Cardiac septum (tissue), 1 donor: ENCODE measurements around the gene LTBP2. TPM values are rescaled to one million over a fixed set of nuclear protein-coding genes. Genes with fewer than 3 reads are reported as not detected.

Experiments
- DNase-seq: peaks from one replicate; pipeline ENCODE4 v3.0.0-alpha.2; 2020; ENCODE audit warnings: low spot score
- intact Hi-C: fragments of 100-400 bp; cut with DNase I; formaldehyde crosslinking; loops from one replicate; pipeline ENCODE4 v1.14.0; 2022
- total RNA-seq: library from RNA; stranded (reverse); fragmentation: NEBNext Ultra II Directional; extraction: Animal tissue kit (Norgen Biotek cat#: 25700); gene quantifications from one replicate; pipeline ENCODE4 v1.2.1, GENCODE V29; 2021
- donor health status: DM: no; HTN: no; CAD: no.

The LTBP2 gene
- total RNA-seq, 1 donor from 2014 or later: 93.7 TPM

DNA sequence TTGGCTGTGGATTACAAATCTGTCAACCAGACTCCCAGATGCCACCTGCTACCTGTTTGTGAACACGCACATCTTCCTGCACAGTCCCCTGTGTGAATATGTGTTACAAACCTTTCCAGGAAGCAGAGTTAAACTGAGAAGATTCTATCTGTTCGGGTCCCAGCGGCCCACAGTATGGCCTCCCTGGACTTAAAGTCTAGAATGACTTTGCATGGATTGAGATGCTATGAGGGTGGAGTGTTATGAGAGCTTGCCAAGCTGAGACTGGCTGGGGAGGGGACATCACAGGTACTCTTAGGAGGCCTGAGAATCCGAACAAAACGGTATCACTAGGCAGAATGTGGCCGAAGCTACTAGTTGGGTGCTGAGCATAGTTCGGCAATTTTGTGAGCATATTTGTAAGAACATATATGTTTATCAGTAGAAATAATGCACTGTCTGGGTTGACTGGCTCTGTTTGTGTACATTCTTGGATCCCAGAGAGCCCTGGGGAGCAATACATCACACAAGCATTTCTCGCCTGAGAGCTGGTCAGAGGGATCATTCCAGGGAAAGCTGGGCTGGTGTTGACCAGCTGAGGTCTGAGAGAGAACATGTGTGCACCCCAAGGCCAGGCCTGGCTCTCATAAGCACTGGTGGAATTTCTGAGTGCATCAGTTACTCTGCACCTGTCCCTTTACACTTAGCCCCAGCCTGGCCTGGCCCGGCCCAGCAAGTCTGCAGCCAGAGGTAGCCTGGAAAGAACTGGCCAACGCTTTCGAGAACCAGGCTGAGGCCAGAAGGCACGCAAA, 29.8 kb upstream of the LTBP2 start:
- intact Hi-C loops: no loop called here
- no peak for DNase-seq

DNA sequence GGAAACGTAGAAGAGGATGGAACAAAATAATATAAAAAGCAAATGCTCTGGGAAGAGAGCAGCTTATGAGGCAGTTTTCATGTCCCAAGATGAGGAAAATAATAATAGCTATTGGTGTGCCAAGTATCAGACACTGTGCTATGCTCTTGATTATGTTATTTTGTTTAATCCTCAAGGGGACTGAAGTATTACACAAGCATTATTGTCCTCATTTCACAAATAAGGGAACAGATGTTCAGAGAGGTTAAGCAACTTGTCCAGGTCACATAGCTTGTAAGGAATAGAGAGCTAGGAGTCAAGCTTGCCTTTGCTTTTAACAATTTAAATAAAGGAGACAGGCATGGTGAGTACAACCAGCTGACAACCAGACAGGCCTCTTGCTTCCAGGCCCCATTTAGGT, 26.9 kb upstream of the LTBP2 start:
- intact Hi-C loops: no loop called here
- no peak for DNase-seq

DNA sequence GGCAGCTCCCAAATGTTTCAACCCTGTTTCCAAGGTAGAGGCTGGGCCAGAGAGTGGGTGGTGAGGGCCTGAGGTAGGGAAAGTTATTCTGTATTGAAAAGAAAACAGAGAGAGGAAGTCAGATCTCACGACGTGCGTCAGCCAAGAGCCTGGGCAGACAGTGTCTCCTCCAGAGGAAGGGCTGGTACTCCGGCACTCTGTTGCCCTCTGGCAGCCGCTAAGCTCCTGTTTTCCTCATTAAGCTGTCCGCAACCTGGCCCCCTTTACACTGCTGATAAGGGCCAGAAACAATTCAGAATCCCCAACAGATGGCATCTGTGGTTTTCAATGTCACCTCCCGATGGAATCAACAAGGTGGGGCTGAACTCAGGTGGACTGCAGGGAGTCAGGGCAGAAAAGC, 26.0 kb upstream of the LTBP2 start:
- intact Hi-C loops: no loop called here
- DNase-seq: no peak

DNA sequence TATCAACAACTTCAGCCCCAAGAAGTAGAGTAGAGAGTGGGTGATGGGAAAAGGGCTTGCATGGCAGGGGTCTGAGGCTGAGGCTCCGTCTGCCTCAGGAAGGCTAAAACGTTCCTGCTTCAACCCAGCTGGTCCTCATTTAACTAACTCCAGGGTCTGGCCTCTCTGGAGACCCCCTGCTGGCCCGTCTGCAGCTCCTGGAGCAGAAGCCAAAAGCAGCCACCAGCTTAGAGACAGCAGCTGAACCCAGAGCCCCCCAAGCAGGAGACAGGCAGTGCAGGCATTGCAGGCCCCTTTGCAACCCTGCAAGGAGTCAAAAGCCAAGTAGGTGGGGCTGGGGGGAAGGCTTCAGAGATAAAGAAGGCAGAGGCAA, 25.1 kb upstream of the LTBP2 start:
- no peak for DNase-seq
- intact Hi-C loops: no loop called here

DNA sequence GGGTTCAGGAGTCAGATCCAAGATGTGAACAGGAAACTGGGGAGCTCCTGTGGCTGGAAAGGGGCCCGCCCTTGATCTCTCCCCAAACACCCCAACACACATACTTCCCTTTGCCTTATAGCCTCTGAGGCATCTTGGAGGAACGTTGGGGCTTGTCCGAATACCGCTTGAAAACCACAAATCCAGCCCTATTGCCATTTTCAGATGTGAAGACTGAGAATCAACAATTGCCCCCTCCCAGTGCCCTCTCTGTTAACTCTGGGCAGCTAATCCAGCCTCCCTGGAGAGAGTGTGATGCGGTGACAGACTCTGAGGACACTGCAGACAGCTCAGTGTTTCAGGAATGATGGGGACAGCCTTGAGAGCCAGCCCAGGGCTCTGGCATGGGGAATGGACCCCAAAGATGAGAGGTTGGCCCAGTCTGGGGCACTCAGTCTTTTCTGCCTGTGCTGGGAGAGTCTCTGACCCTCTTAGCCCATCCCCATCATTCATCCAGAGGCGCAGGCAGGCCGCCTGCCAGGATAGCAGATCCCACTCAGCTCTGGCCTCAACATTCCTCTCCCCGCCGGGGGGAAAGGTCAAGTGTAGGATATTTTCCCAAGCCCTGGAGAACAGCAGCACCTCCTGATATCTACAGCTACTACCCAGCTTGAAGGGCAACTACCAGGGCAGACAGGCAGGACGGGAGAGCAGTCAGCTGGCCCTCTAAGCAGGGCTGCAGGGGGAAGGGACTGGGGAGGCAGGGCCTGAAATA, 24.6 kb upstream of the LTBP2 start:
- DNase-seq: no peak

DNA sequence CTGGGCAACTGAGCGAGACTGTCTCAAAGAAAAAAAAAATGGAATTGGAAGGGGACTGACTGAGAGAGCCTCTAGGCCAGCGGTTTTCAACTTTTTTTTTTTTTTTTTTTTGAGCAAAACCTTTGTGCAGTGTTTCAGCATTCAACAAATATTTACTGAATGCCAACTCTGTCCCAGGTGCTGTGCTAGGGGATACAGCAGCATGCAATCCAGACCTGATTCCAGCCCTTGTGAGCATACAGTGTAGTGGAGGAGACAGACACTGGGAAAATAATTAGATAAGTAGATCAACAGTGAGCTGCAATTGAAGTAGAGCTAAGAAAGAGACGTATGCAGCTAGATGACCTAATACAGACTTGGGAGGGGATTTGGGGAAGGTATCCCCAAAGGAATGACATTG, 23.8 kb upstream of the LTBP2 start:
- no peak for DNase-seq
- intact Hi-C loops: no loop called here

More for the DNA sequence above, 24.6 kb upstream of the LTBP2 start:
- intact Hi-C loops: no loop called here

DNA sequence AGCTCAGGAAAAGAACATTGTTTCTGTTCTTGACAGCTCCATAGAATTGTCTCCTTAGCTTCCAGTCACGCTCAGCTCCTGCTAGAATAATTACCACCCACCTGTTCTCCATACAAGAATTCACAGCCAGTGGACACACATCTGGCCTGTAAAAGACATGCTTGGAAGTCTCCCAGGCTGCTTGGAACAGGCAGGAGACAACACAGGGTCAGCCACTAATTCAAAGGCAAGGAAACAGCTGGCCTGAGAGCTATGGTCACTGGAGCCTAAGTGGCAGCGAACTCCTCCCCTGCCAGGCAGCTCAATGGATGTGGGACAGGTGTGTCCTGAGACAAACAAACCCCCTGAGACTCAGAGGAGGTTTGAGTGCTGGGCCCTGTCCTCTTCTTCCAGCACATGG, 22.9 kb upstream of the LTBP2 start:
- intact Hi-C loops: no loop called here
- DNase-seq: no peak

DNA sequence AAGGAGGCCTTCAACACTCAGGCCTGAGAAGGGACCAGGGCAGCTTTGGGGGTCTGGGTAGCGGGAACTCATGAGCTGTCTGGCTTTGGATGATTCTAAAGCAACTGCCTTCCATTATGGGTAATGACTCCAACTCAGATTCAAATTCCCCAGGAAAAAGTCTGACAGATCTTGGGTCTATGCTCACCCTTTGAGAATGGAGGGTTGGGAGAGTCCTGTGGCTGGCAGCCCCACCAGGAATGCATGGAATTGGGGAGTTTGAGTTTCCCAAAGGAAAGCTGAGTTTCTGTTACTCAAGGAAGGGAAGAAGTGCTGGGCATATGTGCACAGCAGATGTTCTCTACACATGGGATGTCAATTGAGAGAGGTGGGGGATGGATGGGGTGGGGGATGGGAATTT, 22.4 kb upstream of the LTBP2 start:
- DNase-seq: no peak
- intact Hi-C loops: no loop called here

DNA sequence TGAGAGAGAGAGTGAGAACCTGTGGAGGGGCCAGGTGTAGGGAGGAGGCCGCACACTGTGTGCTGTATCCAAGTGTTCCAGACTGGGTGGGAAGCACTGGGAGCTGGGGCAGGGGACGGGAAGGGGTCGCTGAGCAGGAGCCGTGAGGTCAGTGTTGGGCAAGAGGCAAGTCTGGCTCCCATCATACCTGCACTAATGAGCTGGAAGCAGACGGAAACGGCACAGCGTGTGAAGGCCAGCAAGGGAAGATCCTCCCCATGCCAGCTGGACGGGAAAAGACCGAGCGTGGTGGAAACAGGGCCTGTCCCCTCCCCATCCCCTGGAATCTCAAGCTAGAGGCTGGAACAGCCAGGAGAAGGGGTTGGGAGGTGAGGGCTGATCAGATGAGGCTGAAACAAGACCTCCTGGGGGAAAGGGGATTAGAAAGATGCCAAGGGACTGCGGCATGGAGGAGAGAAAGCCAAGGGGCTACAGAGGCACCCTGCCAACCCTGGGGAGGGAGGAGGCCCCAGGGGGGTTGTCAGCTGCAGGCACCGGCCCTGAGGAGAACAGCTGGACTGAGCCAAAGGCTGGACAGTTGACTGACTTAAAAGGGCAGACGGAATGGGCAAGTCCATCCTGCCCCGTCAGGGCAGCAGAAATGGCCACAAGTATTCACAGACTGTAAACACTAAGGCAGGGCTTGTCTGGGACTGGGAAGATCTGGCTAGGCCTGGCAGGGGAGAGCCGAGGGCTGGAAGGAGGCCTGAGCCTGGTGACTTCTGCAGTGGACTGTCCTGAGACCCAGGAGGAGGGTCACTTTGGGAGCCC, 19.0 kb upstream of the LTBP2 start:
- intact Hi-C loops: no loop called here
- DNase-seq: no peak

DNA sequence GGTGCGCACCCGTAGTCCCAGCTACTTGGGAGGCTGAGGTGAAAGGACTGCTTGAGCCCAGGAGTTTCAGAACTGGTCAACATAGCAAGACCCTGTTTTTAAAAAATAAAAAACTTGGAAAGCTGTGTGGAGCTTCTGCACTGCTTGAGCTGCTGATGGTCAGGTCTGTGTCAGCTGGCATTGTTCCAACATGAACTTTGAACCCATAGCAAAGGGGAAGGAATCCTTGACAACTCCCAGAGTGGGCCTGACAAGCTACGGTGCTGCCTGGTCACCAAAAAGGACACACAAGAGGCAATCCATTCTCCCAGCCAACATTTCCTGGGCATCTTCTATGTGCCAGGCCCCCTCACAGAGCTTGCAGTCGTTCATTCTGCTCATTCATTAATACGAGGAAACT, 16.4 kb upstream of the LTBP2 start:
- no peak for DNase-seq
- intact Hi-C loops: no loop called here

DNA sequence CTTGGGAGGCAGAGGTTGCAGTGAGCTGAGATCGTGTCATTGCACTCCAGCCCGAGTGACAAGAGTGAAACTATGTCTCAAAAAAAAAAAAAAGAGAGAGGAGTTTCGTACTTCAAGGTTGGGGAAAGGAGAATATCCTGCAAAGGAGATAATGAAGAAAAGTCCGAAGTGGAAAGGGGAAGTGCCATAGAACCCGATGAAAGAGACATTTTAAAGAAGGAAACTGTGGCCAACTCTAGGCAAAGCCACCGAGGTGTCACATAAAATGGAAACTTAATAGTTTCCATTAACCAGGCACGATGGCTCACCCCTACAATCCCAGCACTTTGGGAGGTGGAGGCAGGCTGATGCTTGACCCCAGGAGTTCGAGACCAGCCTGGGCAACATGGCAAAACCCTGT, 15.0 kb upstream of the LTBP2 start:
- no peak for DNase-seq
- intact Hi-C loops: no loop called here

DNA sequence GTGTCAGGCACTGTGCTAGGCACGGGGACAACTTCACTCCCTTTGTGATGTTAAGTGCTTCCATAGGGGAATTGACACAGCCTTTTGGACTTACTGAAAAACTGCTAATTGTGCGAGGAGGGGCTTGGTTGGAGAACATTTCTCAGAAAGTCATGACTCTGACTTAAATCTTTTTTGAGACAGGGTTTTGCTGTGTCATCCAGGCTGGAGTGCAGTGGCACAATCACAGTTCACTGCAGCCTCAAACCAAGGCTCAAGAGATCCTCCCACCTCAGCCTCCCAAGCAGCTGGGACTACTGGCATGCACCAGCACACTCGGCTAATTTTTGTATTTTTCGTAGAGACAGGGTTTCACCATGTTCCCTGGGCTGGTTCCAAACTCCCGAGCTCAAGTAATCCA, 10.2 kb upstream of the LTBP2 start:
- intact Hi-C loops: no loop called here
- no peak for DNase-seq

DNA sequence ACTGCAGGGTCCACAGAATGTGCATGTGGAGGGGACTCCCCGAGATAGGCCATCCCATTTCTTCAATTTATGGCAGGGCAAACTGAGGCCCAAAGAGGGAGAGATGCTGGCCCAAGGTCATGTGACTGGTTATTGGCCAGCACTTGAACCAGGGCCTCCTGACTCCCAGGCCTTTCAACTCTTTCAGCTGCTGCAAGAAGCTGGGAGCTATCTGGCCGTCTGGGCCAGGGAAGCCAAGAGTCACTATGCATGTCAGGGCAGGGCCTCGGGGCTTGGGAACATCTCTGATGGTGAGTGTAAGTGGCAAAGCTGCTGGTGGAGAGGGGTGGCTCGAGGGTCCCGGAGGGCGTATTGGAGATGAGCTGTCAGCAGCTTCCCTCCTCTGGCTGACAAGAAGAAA, 9.5 kb upstream of the LTBP2 start:
- DNase-seq: no peak
- intact Hi-C loops: no loop called here

DNA sequence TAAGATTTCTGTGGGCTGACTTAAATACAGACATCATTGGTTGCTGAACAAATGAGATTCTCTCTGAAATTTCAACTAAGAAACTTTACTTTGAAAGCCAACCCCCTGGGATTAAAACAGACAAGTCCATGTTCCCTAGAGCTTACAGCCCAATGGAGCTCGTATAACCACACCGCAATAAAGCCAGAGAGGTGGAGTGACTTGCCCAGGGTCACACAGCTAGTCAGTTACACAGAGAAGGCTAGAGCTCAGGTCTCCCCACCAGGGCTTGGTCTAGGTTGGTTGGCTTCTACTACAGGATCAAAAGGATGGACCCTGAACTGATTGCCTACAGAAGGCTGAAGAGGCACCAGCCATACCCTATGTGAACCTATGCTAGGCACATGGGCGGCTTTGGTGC, 8.9 kb upstream of the LTBP2 start:
- intact Hi-C loops: no loop called here
- DNase-seq: no peak

DNA sequence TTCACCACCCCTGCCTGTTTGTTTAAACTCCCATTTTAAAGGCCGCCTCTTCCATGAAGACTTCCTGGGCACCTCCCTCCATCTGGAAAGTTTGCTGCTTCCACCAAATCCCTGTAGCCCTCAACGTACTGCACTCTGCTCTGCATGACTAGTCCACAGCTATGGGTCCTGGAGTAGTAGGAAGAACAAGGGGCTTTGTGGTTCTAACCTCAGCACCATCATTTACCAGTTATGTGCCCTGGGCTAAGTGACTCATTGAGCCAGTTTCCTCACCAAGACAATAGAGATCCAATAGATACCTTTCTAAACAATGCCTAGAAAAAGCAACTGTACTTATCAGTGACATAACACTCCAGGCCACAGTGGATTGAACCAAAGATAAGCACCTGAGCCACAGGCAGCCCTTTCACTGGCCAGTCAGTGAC, 8.5 kb upstream of the LTBP2 start:
- intact Hi-C loops: no loop called here
- no peak for DNase-seq

DNA sequence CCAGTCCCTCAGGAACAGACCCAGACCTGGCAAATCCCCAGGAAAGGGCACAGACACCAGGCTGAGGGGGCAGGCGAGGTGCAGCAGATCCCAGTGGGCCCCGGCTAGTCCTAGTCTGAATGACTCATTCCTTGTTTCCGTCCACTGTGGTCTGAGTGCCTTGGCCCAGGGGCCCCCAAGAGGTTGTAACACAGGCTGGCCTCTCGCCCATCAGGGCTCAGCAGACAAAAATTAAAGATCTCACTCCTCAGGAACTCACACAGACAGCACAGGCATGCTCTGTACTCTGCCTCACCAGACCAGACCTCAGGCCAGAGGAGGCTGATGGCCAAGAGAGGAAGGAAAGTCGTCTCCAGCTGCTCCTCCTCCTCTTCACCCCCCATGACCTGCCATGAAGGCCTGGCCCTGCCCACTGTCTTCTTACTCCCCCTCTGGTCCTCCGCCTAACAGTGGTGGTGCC, 7.7 kb upstream of the LTBP2 start:
- intact Hi-C loops: loop anchor here (10.0 kb wide), 1 partner anchor 255 kb away; no protein-coding TSS in a partner anchor
- DNase-seq: peak; percentile 90

DNA sequence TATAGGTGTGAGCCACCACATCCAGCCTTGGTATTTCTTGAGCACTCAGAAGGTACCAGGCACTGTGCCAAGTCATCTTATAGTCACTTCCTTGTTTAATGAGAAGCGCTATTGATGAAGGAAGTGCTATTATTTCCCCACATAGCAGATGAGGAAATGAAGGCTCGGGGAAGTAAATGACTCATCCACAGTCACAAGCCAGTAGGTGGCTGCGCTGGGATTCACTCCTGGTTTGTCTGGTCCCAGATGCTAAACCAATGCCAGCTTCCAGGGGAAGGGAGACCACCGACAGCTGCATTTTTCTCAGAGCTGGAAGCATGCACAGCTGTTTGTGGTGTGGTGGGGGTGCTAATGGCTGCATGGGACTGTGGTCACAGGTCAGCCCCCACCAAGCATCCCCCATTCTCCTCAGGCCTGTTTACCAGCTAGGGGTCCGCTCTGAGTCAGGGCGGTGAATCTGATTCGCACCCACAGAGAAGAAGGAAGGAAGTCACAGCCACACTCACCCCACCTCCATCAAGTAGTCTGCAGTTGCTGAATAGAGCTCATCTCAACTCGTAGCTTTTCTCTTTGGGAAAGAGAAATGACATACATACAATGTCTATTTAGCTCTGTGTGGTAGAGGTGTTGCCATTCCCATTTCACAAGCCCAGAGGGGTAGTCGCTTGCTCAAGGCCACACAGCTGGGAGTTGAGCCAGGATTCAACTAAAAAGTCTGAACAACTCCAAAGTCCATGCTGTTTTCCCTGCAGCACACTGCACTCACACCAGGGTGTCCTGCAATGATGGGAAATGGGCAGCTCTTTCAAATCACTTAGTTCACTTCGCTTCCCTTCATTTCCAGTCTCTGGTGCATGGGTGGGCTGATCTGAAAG, 6.3 kb upstream of the LTBP2 start:
- intact Hi-C loops: loop anchor here (10.0 kb wide), 1 partner anchor 254 kb away; no protein-coding TSS in a partner anchor
- DNase-seq: no peak

DNA sequence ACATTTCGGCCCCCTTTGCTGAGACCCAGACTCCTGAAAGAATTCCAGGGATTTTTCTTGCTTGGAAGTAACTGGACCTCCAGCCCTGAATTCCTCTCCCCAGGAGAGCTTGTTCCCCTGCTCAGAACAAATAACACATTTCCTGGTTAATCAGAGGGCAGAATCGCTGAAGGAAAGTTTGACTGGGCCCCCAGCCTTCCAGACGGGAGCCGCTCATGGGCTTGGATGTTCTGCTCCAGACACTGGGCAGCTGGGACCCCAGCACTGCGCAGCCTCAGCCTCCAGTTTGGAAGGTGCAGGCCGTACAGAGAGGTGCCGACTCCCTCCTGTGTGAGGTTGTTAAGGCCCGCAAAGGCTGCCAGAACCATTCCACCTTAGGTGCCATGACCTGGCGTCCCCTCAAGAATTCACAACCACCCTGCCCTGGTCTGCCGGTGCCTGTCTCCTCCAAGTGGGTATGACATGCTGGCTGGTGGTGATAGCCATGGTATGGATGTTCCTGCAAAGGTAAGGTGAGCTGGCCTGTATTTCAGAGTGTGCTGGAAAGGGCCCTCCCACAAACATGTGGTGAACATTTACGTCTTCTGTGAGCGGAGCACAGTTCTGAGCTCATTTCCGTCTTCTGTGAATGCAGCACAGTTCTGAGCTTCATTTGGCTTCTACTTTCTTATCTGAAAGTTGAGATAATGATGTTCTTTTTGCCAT, 5.1 kb upstream of the LTBP2 start:
- intact Hi-C loops: loop anchor here (10.0 kb wide), 1 partner anchor 252 kb away; no protein-coding TSS in a partner anchor
- no peak for DNase-seq

DNA sequence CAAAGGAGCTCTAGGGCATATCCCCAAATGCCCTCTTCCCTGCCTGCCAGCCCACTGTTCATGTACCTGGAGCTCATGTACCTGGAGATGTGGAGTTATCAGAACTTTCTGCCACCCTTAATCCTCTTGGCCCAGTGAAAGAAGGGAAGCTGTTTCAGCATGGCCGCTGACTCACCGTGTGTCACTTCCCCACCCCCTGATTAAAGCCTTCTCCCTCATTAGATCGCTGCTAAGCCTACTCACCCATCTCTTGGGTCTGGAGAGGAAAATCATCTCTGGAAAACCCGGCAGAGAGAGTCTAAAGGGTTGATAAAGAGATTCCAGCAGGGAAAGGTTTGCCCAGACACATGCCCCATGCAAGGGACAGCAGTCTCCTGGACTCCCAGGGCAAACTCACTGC, 4.5 kb upstream of the LTBP2 start:
- DNase-seq: peak; percentile 89
- intact Hi-C loops: loop anchor here (10.0 kb wide), 1 partner anchor 252 kb away; no protein-coding TSS in a partner anchor
